H1 (cell line): ENCODE data around the gene NETO2. TPM values are rescaled to one million over a fixed set of nuclear protein-coding genes. Genes with fewer than 3 reads are reported as not detected.
A peak's percentile ranks its signal among the peaks of the same experiment; 100 is the strongest.

Source experiments
- CTCF ChIA-PET: fragments of 300-600 bp; sonication (Branson Sonifier 250); formaldehyde crosslinking; loops from one replicate; lab custom pipeline; 2021; ENCODE audit not compliant: partially characterized antibody; lab: Charles Lee
- POLR2A ChIA-PET: fragments of 300-600 bp; sonication (Branson Sonifier 250); formaldehyde crosslinking; loops from one replicate; lab custom pipeline; 2021; ENCODE audit warnings: inconsistent platforms; ENCODE audit not compliant: partially characterized antibody; lab: Charles Lee
- DNase-seq, 2 experiments: peaks; one replicate each; pipeline versions ENCODE4 v3.0.0 to v3.0.0-alpha.2; 2010 to 2022; ENCODE audit warnings: low spot score in 2 of 2, low read depth in 1 of 2, mixed read lengths in 1 of 2
- FAIRE-seq: peaks from 2 replicates; lab custom pipeline; 2011; peaks lifted over from hg19 to GRCh38; lab: Jason Lieb, UNC
- H2AFZ ChIP-seq: 2 replicates; pipeline ENCODE4 v1.8.1; 2012; ENCODE audit warnings: low read length, inconsistent platforms
- H2AK5ac ChIP-seq: 2 replicates; pipeline ENCODE4 v1.6.1; 2013; ENCODE audit warnings: low read depth, low read length
- H2BK120ac ChIP-seq: replicated peaks from 2 replicates; pipeline ENCODE3; 2013; ENCODE audit warnings: low read depth, low read length, inconsistent platforms
- H2BK12ac ChIP-seq: 2 replicates; pipeline ENCODE4 v1.6.1; 2013; ENCODE audit warnings: low read depth, low read length
- H2BK15ac ChIP-seq: 2 replicates; pipeline ENCODE4 v1.6.1; 2013; ENCODE audit warnings: low read length
- H2BK20ac ChIP-seq: 2 replicates; pipeline ENCODE4 v1.6.1; 2013; ENCODE audit warnings: low read length
- H2BK5ac ChIP-seq: 2 replicates; pipeline ENCODE4 v1.6.1; 2013; ENCODE audit warnings: low read depth, low read length
- H3K14ac ChIP-seq: 2 replicates; pipeline ENCODE4 v1.6.1; 2013; ENCODE audit warnings: inconsistent platforms; ENCODE audit not compliant: insufficient read length
- H3K18ac ChIP-seq: 2 replicates; pipeline ENCODE4 v1.6.1; 2013; ENCODE audit warnings: low read length; ENCODE audit errors: extremely low read depth
- H3K23ac ChIP-seq: 2 replicates; pipeline ENCODE4 v1.6.1; 2013; ENCODE audit warnings: inconsistent platforms; ENCODE audit not compliant: insufficient read length
- H3K23me2 ChIP-seq: 2 replicates; pipeline ENCODE4 v1.6.1; 2013; ENCODE audit warnings: low read depth, low read length
- H3K27ac ChIP-seq: 2 replicates; pipeline ENCODE4 v1.6.1; 2011; ENCODE audit warnings: low read depth, low read length, inconsistent platforms
- H3K27me3 ChIP-seq, 4 experiments: replicated peaks in 1 of 4; 1 replicate in 1 of 4; 2 replicates in 3 of 4; pipeline versions ENCODE4 v1.6.1 to v1.8.1; 2011 to 2013; ENCODE audit warnings: low read length in 3 of 4, mild to moderate bottlenecking in 3 of 4, inconsistent platforms in 2 of 4, mixed read lengths in 2 of 4, moderate library complexity in 1 of 4; ENCODE audit not compliant: control insufficient read depth in 3 of 4, insufficient read depth in 3 of 4; ENCODE audit errors: extremely low read depth in 1 of 4
- H3K36me3 ChIP-seq, 4 experiments: 2 replicates each; pipeline versions ENCODE4 v1.6.1 to v1.8.1; 2011 to 2013; ENCODE audit warnings: mild to moderate bottlenecking in 4 of 4, low read length in 3 of 4, moderate library complexity in 2 of 4, control low read depth in 1 of 4, inconsistent platforms in 1 of 4; ENCODE audit not compliant: insufficient read depth in 4 of 4, control insufficient read depth in 2 of 4
- H3K4ac ChIP-seq: replicated peaks from 2 replicates; pipeline ENCODE3; 2013; ENCODE audit warnings: low read length, low read depth, mixed read lengths, inconsistent platforms; ENCODE audit not compliant: insufficient read length
- H3K4me1 ChIP-seq, 4 experiments: replicated peaks in 1 of 4; 1 replicate in 1 of 4; 2 replicates in 3 of 4; pipeline versions ENCODE4 v1.6.1 to v1.8.1; 2011 to 2013; ENCODE audit warnings: low read length in 3 of 4, inconsistent platforms in 2 of 4, mixed read lengths in 1 of 4; ENCODE audit not compliant: insufficient read depth in 4 of 4, control insufficient read depth in 3 of 4
- H3K4me2 ChIP-seq, 2 experiments: 2 replicates each; pipeline versions ENCODE4 v1.6.1 to v1.8.1; 2011 to 2013; ENCODE audit warnings: low read depth in 2 of 2, low read length in 2 of 2, control low read depth in 1 of 2, inconsistent platforms in 1 of 2, mild to moderate bottlenecking in 1 of 2; ENCODE audit not compliant: insufficient read depth in 1 of 2
- H3K4me3 ChIP-seq, 4 experiments: fragments of 200-600, 300-600 bp in 1 of 4; sonication (generic), shearing (Covaris generic), sonication (Bioruptor Twin) in 1 of 4; 2 replicates each; pipeline versions ENCODE4 v1.5.1 to v1.8.1; 2011 to 2016; ENCODE audit warnings: low read length in 4 of 4, low read depth in 3 of 4, control low read depth in 2 of 4, inconsistent platforms in 2 of 4, mild to moderate bottlenecking in 2 of 4, mixed read lengths in 1 of 4, moderate library complexity in 1 of 4; ENCODE audit not compliant: insufficient read depth in 2 of 4; ENCODE audit errors: extremely low read depth in 1 of 4
- H3K56ac ChIP-seq: replicated peaks from 2 replicates; pipeline ENCODE3; 2013; ENCODE audit warnings: low read depth, mild to moderate bottlenecking, mixed read lengths, low read length, inconsistent platforms; ENCODE audit not compliant: insufficient read length
- H3K79me1 ChIP-seq: 2 replicates; pipeline ENCODE4 v1.6.1; 2013; ENCODE audit warnings: low read depth, low read length, control low read depth
- H3K79me2 ChIP-seq, 2 experiments: 2 replicates each; pipeline versions ENCODE4 v1.6.1 to v1.8.1; 2012 to 2013; ENCODE audit warnings: low read length in 2 of 2, mild to moderate bottlenecking in 2 of 2, inconsistent platforms in 1 of 2; ENCODE audit not compliant: insufficient read depth in 2 of 2, control insufficient read depth in 1 of 2
- H3K9ac ChIP-seq, 4 experiments: replicated peaks in 1 of 4; 1 replicate in 1 of 4; 2 replicates in 3 of 4; pipeline versions ENCODE4 v1.6.1 to v1.8.1; 2011 to 2013; ENCODE audit warnings: low read depth in 3 of 4, low read length in 3 of 4, control low read depth in 2 of 4, mild to moderate bottlenecking in 2 of 4, moderate library complexity in 2 of 4, inconsistent platforms in 1 of 4; ENCODE audit errors: extremely low read depth in 1 of 4
- H3K9me3 ChIP-seq, 2 experiments: 2 replicates each; pipeline versions ENCODE4 v1.6.1 to v1.8.1; 2012 to 2013; ENCODE audit warnings: mild to moderate bottlenecking in 2 of 2, moderate library complexity in 2 of 2, control low read depth in 1 of 2, inconsistent platforms in 1 of 2, low read depth in 1 of 2, low read length in 1 of 2, mixed read lengths in 1 of 2; ENCODE audit not compliant: insufficient read depth in 2 of 2
- H4K20me1 ChIP-seq, 2 experiments: replicated peaks in 1 of 2; 2 replicates each; pipeline versions ENCODE3 to v1.8.1; 2011 to 2013; ENCODE audit warnings: inconsistent platforms in 2 of 2, low read length in 2 of 2, mild to moderate bottlenecking in 1 of 2; ENCODE audit not compliant: insufficient read depth in 2 of 2, control insufficient read depth in 1 of 2
- H4K5ac ChIP-seq: 2 replicates; pipeline ENCODE4 v1.6.1; 2013; ENCODE audit warnings: low read length, low read depth, mixed read lengths, inconsistent platforms; ENCODE audit not compliant: insufficient read length
- H4K8ac ChIP-seq: 2 replicates; pipeline ENCODE4 v1.8.0; 2013; ENCODE audit warnings: mild to moderate bottlenecking, moderate library complexity, low read length, inconsistent platforms; ENCODE audit not compliant: insufficient read depth; ENCODE audit errors: extremely low read depth
- H4K91ac ChIP-seq: replicated peaks from 2 replicates; pipeline ENCODE3; 2013; ENCODE audit warnings: low read length, mixed read lengths, inconsistent platforms; ENCODE audit not compliant: insufficient read length
- CREB1 ChIP-seq: IDR thresholded peaks from 2 replicates; pipeline ENCODE4 v1.6.1; 2012; ENCODE audit warnings: inconsistent platforms
- HDAC6 ChIP-seq: IDR thresholded peaks from one replicate; pipeline ENCODE4 v1.7.1; 2012; ENCODE audit warnings: low read depth, mild to moderate bottlenecking, inconsistent platforms, low read length, moderate library complexity
- MAFK ChIP-seq: IDR thresholded peaks from 2 replicates; pipeline ENCODE4 v1.6.1; 2012; ENCODE audit warnings: low read depth, mild to moderate bottlenecking, improper control_type of control experiment, low read length
- TEAD4 ChIP-seq: IDR thresholded peaks from 2 replicates; pipeline ENCODE4 v1.6.1; 2012; ENCODE audit warnings: low read depth, low read length, inconsistent platforms, mixed read lengths
- WGBS, 2 experiments: shearing (Covaris generic) in 1 of 2; methylation state at CpG; one replicate each; pipeline versions ENCODE4 v1.1.6 to v1.1.7; 2013 to 2015; ENCODE audit warnings: low lambda C conversion rate in 2 of 2, mixed read lengths in 2 of 2, inconsistent platforms in 1 of 2, low coverage in 1 of 2, missing lambda C conversion rate in 1 of 2; ENCODE audit not compliant: insufficient replicate concordance in 2 of 2, insufficient coverage in 1 of 2, insufficient read length in 1 of 2; ENCODE audit errors: extremely low coverage in 1 of 2, missing lambda C conversion rate in 1 of 2; 5-methylcytosine and 5-hydroxymethylcytosine counted together
- polyA plus RNA-seq, 7 experiments: library from polyadenylated mRNA; depleted of rRNA in 3 of 7; stranded (reverse) in 5 of 7; unstranded in 2 of 7; fragments of >200 nt in 5 of 7; fragments of 200-250 nt in 2 of 7; gene quantifications; 1 replicate in 5 of 7; 2 replicates in 1 of 7; 4 replicates in 1 of 7; pipeline versions ENCODE4 v1.2.1 to v1.2.3, GENCODE V29; 2011 to 2013; ENCODE audit warnings: missing spikeins in 2 of 7, mixed read lengths in 2 of 7
- total RNA-seq: library from RNA; stranded (reverse); fragmentation: NEBNext Ultra II Directional; extraction: Animal tissue kit (Norgen Biotek cat#: 25700); gene quantifications from 2 replicates; pipeline ENCODE4 v1.2.1, GENCODE V29; 2021
- TF ChIP-seq, protein P1 (sequence below): IDR thresholded peaks from 2 replicates; pipeline ENCODE4 v1.6.1; 2012; ENCODE audit warnings: inconsistent platforms

NETO2 gene
- total and polyA plus RNA-seq, 2 of the 8 experiments (the other 6 are each of a cell fraction or from before 2014, with no cell fraction given): 9.4 to 12.5 TPM

DNA sequence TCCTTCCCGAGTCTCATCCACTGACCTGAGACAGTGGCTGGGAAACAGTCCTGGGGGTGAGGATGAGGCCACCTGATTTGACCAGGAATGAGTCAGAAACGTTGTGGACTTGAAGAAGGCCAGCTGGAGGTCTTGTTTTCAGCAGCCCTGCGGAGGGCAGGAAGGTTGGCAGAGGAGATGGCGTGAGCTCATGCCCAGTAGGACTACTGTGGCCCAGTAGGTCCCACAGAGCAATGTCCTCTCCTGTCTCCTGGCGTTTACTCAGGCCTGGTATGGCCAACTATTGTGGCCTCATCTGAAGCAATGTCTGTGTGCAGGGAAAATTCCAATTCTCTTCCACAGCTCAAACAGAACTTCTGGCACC, 86.1 kb downstream of the NETO2 start:
- H2BK5ac ChIP-seq: 0 out of 2 replicates have a peak overlapping the region, but pooled peaks have one; percentile 16
- DNase-seq: no peak
- WGBS, 2 experiments: 92% methylated on average over 5 of the region's 5 CpGs; no CpG with 5 or more reads in 1 of the 2 experiments
- no peak overlapping the region for H2BK15ac ChIP-seq
- no peaks in the 10 kb centered on the region for H3K27me3 ChIP-seq
- H3K9ac ChIP-seq: no peak overlapping the region
- no peak overlapping the region for H4K5ac ChIP-seq
- no peak overlapping the region for H3K4me3 ChIP-seq
- no peaks in the 10 kb centered on the region for H3K79me1 ChIP-seq
- H3K4me1 ChIP-seq: no peaks in the 10 kb centered on the region; a peak in 1 of 7 replicates
- H3K18ac ChIP-seq: no peak overlapping the region
- peak overlapping the region; percentile 96 for H3K56ac ChIP-seq
- H3K36me3 ChIP-seq: no peaks in the 10 kb centered on the region
- no peak overlapping the region for H3K4me2 ChIP-seq
- H2BK20ac ChIP-seq: no peak overlapping the region
- no peak for FAIRE-seq
- POLR2A ChIA-PET: no interaction called here
- no peak for TF ChIP-seq MAFK
- TF ChIP-seq TEAD4: no peak
- TF ChIP-seq HDAC6: no peak
- TF ChIP-seq, protein P1, sequence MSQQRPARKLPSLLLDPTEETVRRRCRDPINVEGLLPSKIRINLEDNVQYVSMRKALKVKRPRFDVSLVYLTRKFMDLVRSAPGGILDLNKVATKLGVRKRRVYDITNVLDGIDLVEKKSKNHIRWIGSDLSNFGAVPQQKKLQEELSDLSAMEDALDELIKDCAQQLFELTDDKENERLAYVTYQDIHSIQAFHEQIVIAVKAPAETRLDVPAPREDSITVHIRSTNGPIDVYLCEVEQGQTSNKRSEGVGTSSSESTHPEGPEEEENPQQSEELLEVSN: no peak
- TF ChIP-seq CREB1: no peak
- CTCF ChIA-PET: interaction anchor here (1.7 kb wide), 1 partner anchor 14 kb away, joined by 5 read pairs; no protein-coding TSS in a partner anchor
- H2BK12ac ChIP-seq: no peak overlapping the region
- peaks cover 3 to 8% of the 10 kb centered on the region in 2 experiments; a peak in 1 of 4 replicates for H3K9me3 ChIP-seq
- H4K8ac ChIP-seq: no peak overlapping the region
- H4K91ac ChIP-seq: no peak overlapping the region
- peaks cover 6% of the 10 kb centered on the region; the same call in 1 of the 2 replicates for H3K23me2 ChIP-seq
- H3K79me2 ChIP-seq: no peaks in the 10 kb centered on the region
- H2BK120ac ChIP-seq: no peak overlapping the region
- no peak overlapping the region for H3K23ac ChIP-seq
- H3K4ac ChIP-seq: no peak overlapping the region
- no peak overlapping the region for H3K27ac ChIP-seq
- H2AFZ ChIP-seq: no peak overlapping the region
- H3K14ac ChIP-seq: no peak overlapping the region
- no peak overlapping the region for H2AK5ac ChIP-seq
- peaks cover 0 to 4% of the 10 kb centered on the region in 2 experiments for H4K20me1 ChIP-seq
